ENCODE data around the gene FADS2. TPM values are rescaled to one million over a fixed set of nuclear protein-coding genes. Genes with fewer than 3 reads are reported as not detected.

FADS2 gene
- total and polyA plus RNA-seq, 2 of the 13 experiments (the other 11 are each of a cell fraction or from before 2014, with no cell fraction given), result 90.1 to 124 TPM

GRCh38 chr11:61816736-61817455 is 11.2 kb upstream of the FADS2 start, which contains the start of gene FADS1 (continued):
- no peak for TF ChIP-seq CERS6 (CRISPR knock-in tag; IDR thresholded peaks at IDR 0.05)
- TF ChIP-seq ZNF230 (CRISPR knock-in tag; IDR thresholded peaks at IDR 0.05), result peak; percentile 95
- no peak for TF ChIP-seq TIGD3 (CRISPR knock-in tag; IDR thresholded peaks at IDR 0.05; ENCODE audit: borderline replicate concordance)
- peak; percentile 39; the same call in 1 of the 2 replicates for TF ChIP-seq ZMYM2 (CRISPR knock-in tag; IDR thresholded peaks at IDR 0.05)
- TF ChIP-seq JUND (CRISPR knock-in tag; IDR thresholded peaks at IDR 0.05), result peak; percentile 58; the same call in 1 of the 2 replicates
- TF ChIP-seq GMEB1 (CRISPR knock-in tag; IDR thresholded peaks at IDR 0.05; ENCODE audit: borderline replicate concordance), result peak; percentile 86
- peak; percentile 77; the same call in 1 of the 2 replicates for TF ChIP-seq SMAD1 (CRISPR knock-in tag; IDR thresholded peaks at IDR 0.05; ENCODE audit: borderline replicate concordance, low read depth)
- peak; percentile 77; the same call in 1 of the 2 replicates for TF ChIP-seq ZSCAN20 (CRISPR knock-in tag; IDR thresholded peaks at IDR 0.05; ENCODE audit: borderline replicate concordance)
- TF ChIP-seq ZHX2 (IDR thresholded peaks at IDR 0.05; ENCODE audit: low read depth), result peak; percentile 82
- TF ChIP-seq ZHX2 (CRISPR knock-in tag; IDR thresholded peaks at IDR 0.05; ENCODE audit: borderline replicate concordance), result no peak

All from HepG2 (cell line).